GM12872 (cell line): ENCODE data around the gene CDKL5.

Experiments used
- CTCF ChIP-seq: IDR thresholded peaks from 3 replicates; pipeline ENCODE4 v1.5.1; 2011; ENCODE audit warnings: low read depth, mild to moderate bottlenecking, low read length, moderate library complexity; ENCODE audit not compliant: insufficient read depth

Gene CDKL5

GRCh38 chrX:18434896-18435295 lies 9.5 kb downstream of the CDKL5 start:
- no peak for TF ChIP-seq CTCF

- no peak for TF ChIP-seq CTCF
Observed at GRCh38 chrX:18436017-18436416, 10.6 kb downstream of the CDKL5 start.

GRCh38 chrX:18440835-18441234 lies 15.4 kb downstream of the CDKL5 start:
- no peak for TF ChIP-seq CTCF

- TF ChIP-seq CTCF: no peak
Observed at GRCh38 chrX:18441780-18442367, 16.5 kb downstream of the CDKL5 start.

GRCh38 chrX:18448416-18448815 lies 23.0 kb downstream of the CDKL5 start:
- TF ChIP-seq CTCF: no peak

GRCh38 chrX:18449236-18449635 lies 23.8 kb downstream of the CDKL5 start:
- TF ChIP-seq CTCF: no peak

- no peak for TF ChIP-seq CTCF
Observed at GRCh38 chrX:18455384-18455783, 30.0 kb downstream of the CDKL5 start.

- no peak for TF ChIP-seq CTCF
Observed at GRCh38 chrX:18457000-18457399, 31.6 kb downstream of the CDKL5 start.
